ENCODE results near the gene CAPS2.

DNA sequence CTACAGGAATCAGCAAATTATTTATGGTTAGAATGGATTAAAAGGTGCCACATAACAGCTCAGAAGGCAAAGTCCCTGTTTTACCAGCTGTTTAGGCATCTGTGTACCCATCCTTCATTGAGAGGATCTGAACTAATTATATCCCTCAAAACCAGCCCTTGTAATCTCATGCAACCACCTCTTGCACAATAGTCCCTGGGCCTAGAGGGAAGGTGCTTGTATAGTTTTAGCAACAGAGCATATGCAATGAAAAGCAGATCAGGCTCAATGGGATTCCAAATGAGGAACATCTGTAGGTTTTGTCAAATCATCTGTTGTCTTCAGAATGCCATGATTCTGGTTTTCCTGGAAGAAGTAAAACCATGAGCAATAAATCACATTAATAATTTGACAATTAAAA is 34.8 kb upstream of the CAPS2 start:
- TF ChIP-seq POLR3A (IDR thresholded peaks at IDR 0.05; ENCODE audit: borderline replicate concordance, extremely low read depth, insufficient read depth, insufficient read length) (no peak), RAD21 (CRISPR knock-in tag; conservative IDR thresholded peaks at IDR 0.05 in 1 of 2, IDR thresholded peaks at IDR 0.05 in 1 of 2) (no peak)
